GM10248 (cell line): ENCODE data around the gene AKAP6.

Source experiments
- CTCF ChIA-PET: fragments of 300-600 bp; sonication (Branson Sonifier 250); formaldehyde crosslinking; extraction: SDS; loops from one replicate; lab custom pipeline; 2021; ENCODE audit warnings: antibody characterized with exemption; lab: Yijun Ruan, JAX
- POLR2A ChIA-PET: fragments of 350-650 bp; sonication (Branson Sonifier 250); formaldehyde crosslinking; extraction: SDS; loops from one replicate; lab custom pipeline; 2020; ENCODE audit warnings: antibody characterized with exemption; lab: Yijun Ruan, JAX
- DNase-seq: peaks from one replicate; pipeline ENCODE4 v3.0.0; 2012; ENCODE audit errors: extremely low spot score
- CTCF ChIP-seq: IDR thresholded peaks from 2 replicates; pipeline ENCODE4 v1.5.1; 2012; ENCODE audit warnings: mild to moderate bottlenecking, low read depth; ENCODE audit errors: extremely low read depth, missing control alignments, control extremely low read depth

AKAP6 gene

GRCh38 chr14:32403688-32404087, 74.6 kb downstream of the AKAP6 start:
- ChIA-PET POLR2A (no interaction called here), CTCF (no interaction called here)
- DNase-seq: no peak
- TF ChIP-seq CTCF: no peak

GRCh38 chr14:32404784-32405573, 75.9 kb downstream of the AKAP6 start:
- ChIA-PET CTCF (no interaction called here), POLR2A (no interaction called here)
- DNase-seq: no peak
- TF ChIP-seq CTCF: no peak

- TF ChIP-seq CTCF: no peak
- POLR2A ChIA-PET: no interaction called here
- DNase-seq: no peak
- CTCF ChIA-PET: no interaction called here
Observed at GRCh38 chr14:32405856-32406255, 76.8 kb downstream of the AKAP6 start.

- TF ChIP-seq CTCF: no peak
- CTCF ChIA-PET: no interaction called here
- DNase-seq: no peak
- POLR2A ChIA-PET: no interaction called here
Observed at GRCh38 chr14:32407130-32407529, 78.0 kb downstream of the AKAP6 start.

- no peak for DNase-seq
- ChIA-PET POLR2A (no interaction called here), CTCF (no interaction called here)
- TF ChIP-seq CTCF: no peak
Observed at GRCh38 chr14:32408018-32408417, 78.9 kb downstream of the AKAP6 start.

- no peak for DNase-seq
- ChIA-PET CTCF (no interaction called here), POLR2A (no interaction called here)
- no peak for TF ChIP-seq CTCF
Observed at GRCh38 chr14:32412103-32412502, 83.0 kb downstream of the AKAP6 start.
